ENCODE results near the gene CD151. TPM values are rescaled to one million over a fixed set of nuclear protein-coding genes. Genes with fewer than 3 reads are reported as not detected.

Gene CD151
- total and polyA plus RNA-seq, 10 donors: 38.0 to 142 (median 81.4) TPM

DNA sequence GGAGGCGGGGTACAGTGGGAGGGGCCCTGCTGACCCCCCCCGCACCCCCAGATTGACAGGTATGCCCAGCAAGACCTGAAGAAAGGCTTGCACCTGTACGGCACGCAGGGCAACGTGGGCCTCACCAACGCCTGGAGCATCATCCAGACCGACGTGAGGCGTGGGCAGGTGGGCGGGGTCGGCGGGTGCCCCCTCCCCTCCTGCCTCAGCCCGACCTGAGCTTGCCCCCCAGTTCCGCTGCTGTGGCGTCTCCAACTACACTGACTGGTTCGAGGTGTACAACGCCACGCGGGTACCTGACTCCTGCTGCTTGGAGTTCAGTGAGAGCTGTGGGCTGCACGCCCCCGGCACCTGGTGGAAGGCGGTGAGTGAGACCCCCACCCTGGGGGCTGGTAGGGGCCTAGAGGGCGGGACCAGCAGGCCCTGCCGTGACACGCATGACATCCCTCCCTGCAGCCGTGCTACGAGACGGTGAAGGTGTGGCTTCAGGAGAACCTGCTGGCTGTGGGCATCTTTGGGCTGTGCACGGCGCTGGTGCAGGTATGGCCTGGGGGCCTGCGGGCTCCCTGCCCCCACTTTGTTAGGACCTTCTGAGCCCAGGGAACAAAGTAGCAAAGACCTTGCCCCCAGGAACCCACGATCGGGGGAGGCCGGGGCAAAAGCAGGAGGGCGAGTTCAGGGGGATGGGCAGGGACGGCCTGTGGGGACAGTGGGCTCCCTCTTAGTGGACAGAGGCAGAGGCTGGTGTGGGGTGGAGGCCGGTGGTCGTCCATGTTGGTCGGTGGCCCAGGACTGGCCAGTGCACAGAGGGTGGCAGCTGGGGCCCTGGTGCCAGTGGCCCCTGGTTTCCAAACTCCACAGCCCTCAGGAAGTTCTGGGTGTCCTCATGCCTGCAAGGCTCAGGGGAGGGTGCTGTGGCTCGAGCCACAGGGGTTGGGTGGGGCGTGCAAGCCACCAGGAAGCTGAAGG is 33.0 kb downstream of the CD151 start:
- intact Hi-C loops (cut with DNase I; ENCODE audit: low total_unique reads): no loop called here
- Histone ChIP-seq H3K4me1 (peaks cover 0 to 44% (median 16%) of the 10 kb centered on the region in 6 donors), H3K27me3 (replicated peaks in 1 of 7) (no peaks in the 10 kb centered on the region), H3K9me3 (no peaks in the 10 kb centered on the region), H3K27ac (peak overlapping the region in 5 of 8 donors; percentile 26 to 57 (median 51)), H3K4me3 (no peak overlapping the region), H3K36me3 (peaks cover 0 to 77% (median 26%) of the 10 kb centered on the region in 6 donors)
- WGBS, 5 donors: 76 to 83% (median 77%) methylated on average over 22 to 41 of the region's 41 CpGs
- DNase-seq: no peak
- TF ChIP-seq POLR2AphosphoS5 (IDR thresholded peaks at IDR 0.05) (peak; percentile 25 to 49 (median 27)), POLR2A (IDR thresholded peaks at IDR 0.05) (no peak)
- TF ChIP-seq, protein P1, sequence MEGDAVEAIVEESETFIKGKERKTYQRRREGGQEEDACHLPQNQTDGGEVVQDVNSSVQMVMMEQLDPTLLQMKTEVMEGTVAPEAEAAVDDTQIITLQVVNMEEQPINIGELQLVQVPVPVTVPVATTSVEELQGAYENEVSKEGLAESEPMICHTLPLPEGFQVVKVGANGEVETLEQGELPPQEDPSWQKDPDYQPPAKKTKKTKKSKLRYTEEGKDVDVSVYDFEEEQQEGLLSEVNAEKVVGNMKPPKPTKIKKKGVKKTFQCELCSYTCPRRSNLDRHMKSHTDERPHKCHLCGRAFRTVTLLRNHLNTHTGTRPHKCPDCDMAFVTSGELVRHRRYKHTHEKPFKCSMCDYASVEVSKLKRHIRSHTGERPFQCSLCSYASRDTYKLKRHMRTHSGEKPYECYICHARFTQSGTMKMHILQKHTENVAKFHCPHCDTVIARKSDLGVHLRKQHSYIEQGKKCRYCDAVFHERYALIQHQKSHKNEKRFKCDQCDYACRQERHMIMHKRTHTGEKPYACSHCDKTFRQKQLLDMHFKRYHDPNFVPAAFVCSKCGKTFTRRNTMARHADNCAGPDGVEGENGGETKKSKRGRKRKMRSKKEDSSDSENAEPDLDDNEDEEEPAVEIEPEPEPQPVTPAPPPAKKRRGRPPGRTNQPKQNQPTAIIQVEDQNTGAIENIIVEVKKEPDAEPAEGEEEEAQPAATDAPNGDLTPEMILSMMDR (IDR thresholded peaks at IDR 0.05 in 8 of 11, conservative IDR thresholded peaks at IDR 0.05 in 3 of 11): no peak

DNA sequence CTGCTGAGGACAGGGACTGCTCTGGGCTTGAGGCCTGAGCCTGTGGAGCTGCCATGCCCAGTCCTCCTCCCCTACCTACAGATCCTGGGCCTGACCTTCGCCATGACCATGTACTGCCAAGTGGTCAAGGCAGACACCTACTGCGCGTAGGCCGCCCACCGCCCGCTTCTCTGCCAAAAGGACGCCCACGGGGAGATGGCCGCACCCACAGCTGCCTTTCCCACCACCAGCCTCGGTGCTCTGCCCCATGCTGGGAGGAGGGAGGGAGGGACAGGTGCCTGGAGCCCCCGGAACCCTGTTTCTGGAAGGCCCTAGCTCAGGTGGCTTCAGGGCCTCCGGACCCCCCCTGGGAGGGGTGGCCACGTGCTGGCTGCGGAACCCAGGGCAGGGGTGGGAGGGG is 33.7 kb downstream of the CD151 start:
- WGBS, 5 donors: 63 to 95% (median 80%) methylated on average over 8 to 14 of the region's 14 CpGs
- Histone ChIP-seq H3K9me3 (no peaks in the 10 kb centered on the region), H3K4me1 (peaks cover 0 to 42% (median 16%) of the 10 kb centered on the region in 6 donors), H3K4me3 (no peak overlapping the region), H3K27me3 (replicated peaks in 1 of 7) (no peaks in the 10 kb centered on the region), H3K36me3 (peaks cover 0 to 77% (median 26%) of the 10 kb centered on the region in 6 donors), H3K27ac (peak overlapping the region in 5 of 8 donors; percentile 26 to 57 (median 51))
- intact Hi-C loops (cut with DNase I; ENCODE audit: low total_unique reads): no loop called here
- DNase-seq: no peak
- TF ChIP-seq, protein P1 (IDR thresholded peaks at IDR 0.05 in 8 of 11, conservative IDR thresholded peaks at IDR 0.05 in 3 of 11): no peak
- peak in 2 of 3 donors; percentile 27 to 59 for TF ChIP-seq POLR2AphosphoS5 (IDR thresholded peaks at IDR 0.05)

DNA sequence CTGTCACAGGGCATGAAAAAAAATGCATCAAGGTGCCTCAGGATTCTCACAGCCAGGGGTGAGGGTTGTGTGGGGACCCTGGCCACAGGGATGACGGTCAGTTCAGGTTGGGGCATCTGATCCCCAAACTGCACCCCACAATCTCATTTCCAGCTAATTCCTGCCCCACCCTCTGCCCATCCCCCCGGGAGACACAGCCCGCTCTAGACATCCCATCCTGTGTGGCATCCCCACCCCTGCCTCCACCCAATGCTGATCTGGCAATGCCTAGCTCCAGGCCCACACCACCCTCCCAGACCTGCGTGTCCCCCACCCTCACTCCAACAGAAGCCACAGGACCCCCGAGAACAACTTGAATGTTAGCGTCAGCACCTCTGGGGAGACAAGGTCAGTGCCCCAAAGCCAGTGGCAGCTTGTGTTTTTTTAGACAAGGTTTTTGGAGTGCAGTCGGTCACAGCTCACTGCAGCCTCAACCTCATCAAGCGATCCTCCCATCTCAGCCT is 35.2 kb downstream of the CD151 start:
- no peaks in the 10 kb centered on the region for H3K9me3 ChIP-seq
- H3K36me3 ChIP-seq: peaks cover 0 to 70% (median 26%) of the 10 kb centered on the region in 6 donors
- H3K4me3 ChIP-seq: no peak overlapping the region
- TF ChIP-seq, protein P1 (IDR thresholded peaks at IDR 0.05 in 8 of 11, conservative IDR thresholded peaks at IDR 0.05 in 3 of 11): no peak
- peak in 1 of 3 donors; percentile 15 for TF ChIP-seq POLR2AphosphoS5 (IDR thresholded peaks at IDR 0.05)
- no peak for TF ChIP-seq POLR2A (IDR thresholded peaks at IDR 0.05)
- no peaks in the 10 kb centered on the region for H3K27me3 ChIP-seq (replicated peaks in 1 of 7)
- peaks cover 0 to 34% (median 10%) of the 10 kb centered on the region in 6 donors for H3K4me1 ChIP-seq
- H3K27ac ChIP-seq: peak overlapping the region in 1 of 8 donors; percentile 34
- WGBS, 5 donors: 72 to 86% (median 82%) methylated on average over 8 of the region's 8 CpGs
- intact Hi-C loops (cut with DNase I; ENCODE audit: low total_unique reads): no loop called here
- no peak for DNase-seq

DNA sequence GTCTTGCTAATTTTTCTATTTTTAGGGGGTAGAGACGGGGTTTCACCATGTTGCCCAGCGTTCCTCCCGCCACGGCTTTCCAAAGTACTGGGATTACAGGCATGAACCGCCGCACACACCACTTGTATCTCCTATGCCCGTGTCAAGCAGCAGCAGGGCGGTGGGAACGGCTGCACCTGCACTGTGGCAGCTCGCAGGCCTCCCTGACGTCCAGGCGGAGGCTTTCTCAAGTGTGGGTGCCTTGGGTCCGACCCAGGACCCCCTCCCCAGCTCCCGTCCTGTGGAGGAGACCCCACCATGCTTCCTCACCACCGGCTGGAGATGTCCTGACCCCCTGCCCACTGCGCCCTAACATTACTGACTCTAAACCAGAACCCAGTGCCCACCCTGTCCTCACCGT is 35.6 kb downstream of the CD151 start:
- Histone ChIP-seq H3K36me3 (peaks cover 0 to 65% (median 26%) of the 10 kb centered on the region in 6 donors), H3K4me3 (no peak overlapping the region), H3K4me1 (peaks cover 0 to 34% (median 10%) of the 10 kb centered on the region in 6 donors), H3K27ac (peak overlapping the region in 1 of 8 donors; percentile 34), H3K9me3 (no peaks in the 10 kb centered on the region), H3K27me3 (replicated peaks in 1 of 7) (no peaks in the 10 kb centered on the region)
- TF ChIP-seq, protein P1 (IDR thresholded peaks at IDR 0.05 in 8 of 11, conservative IDR thresholded peaks at IDR 0.05 in 3 of 11): no peak
- TF ChIP-seq POLR2A (IDR thresholded peaks at IDR 0.05) (no peak), POLR2AphosphoS5 (IDR thresholded peaks at IDR 0.05) (no peak)
- 90 to 92% (median 91%) methylated on average over 15 to 17 of the region's 17 CpGs for WGBS, 5 donors
- no peak for DNase-seq
- intact Hi-C loops (cut with DNase I; ENCODE audit: low total_unique reads): no loop called here

All from spleen (tissue), 11 donors.